Panc1 (cell line): ENCODE results near the gene ERN2. TPM values are rescaled to one million over a fixed set of nuclear protein-coding genes. Genes with fewer than 3 reads are reported as not detected.

Experiments
- ATAC-seq: fragments of 200-7000 bp; cut with Tn5 transposase; 2 replicates; pipeline ENCODE4 v1.9.1; 2020; ENCODE audit warnings: mild to moderate bottlenecking, moderate library complexity
- BruUV-seq: library from RNA; stranded (reverse); fragments of 400-500 nt; replicated peaks from 2 replicates; lab custom pipeline; 2021; lab: Mats Ljungman, UMichigan
- CTCF ChIA-PET: fragments of 300-600 bp; sonication (Branson Sonifier 250); formaldehyde crosslinking; loops from one replicate; lab custom pipeline; 2022; ENCODE audit warnings: antibody characterized with exemption; lab: Charles Lee
- POLR2A ChIA-PET: fragments of 300-600 bp; sonication (Branson Sonifier 250); formaldehyde crosslinking; loops from one replicate; lab custom pipeline; 2022; ENCODE audit warnings: antibody characterized with exemption; lab: Charles Lee
- DNase-seq: peaks from one replicate; pipeline ENCODE4 v3.0.0-alpha.2; 2010; ENCODE audit warnings: low read depth, low spot score
- H3K27ac ChIP-seq: 2 replicates; pipeline ENCODE4 v1.5.1; 2011; ENCODE audit warnings: mild to moderate bottlenecking, low read length, inconsistent platforms
- H3K27me3 ChIP-seq: fragments of 200-500 bp; sonication (Bioruptor generic); 2 replicates; pipeline ENCODE4 v1.6.0; 2014; ENCODE audit warnings: low read length, inconsistent platforms; ENCODE audit not compliant: control insufficient read depth, insufficient read depth
- H3K36me3 ChIP-seq: fragments of 200-500 bp; sonication (Bioruptor generic); 2 replicates; pipeline ENCODE4 v1.5.1; 2014; ENCODE audit warnings: inconsistent platforms, mild to moderate bottlenecking, low read length, moderate library complexity; ENCODE audit not compliant: control insufficient read depth, insufficient read depth
- H3K4me1 ChIP-seq: 2 replicates; pipeline ENCODE4 v1.5.1; 2011; ENCODE audit warnings: inconsistent platforms, mild to moderate bottlenecking, low read length, moderate library complexity; ENCODE audit not compliant: control insufficient read depth, insufficient read depth
- H3K4me3 ChIP-seq, 2 experiments: 2 replicates each; pipeline ENCODE4 v1.5.1; 2011 to 2012; ENCODE audit warnings: low read depth in 2 of 2, low read length in 2 of 2, mild to moderate bottlenecking in 2 of 2, inconsistent platforms in 1 of 2, moderate library complexity in 1 of 2
- H3K9me3 ChIP-seq: fragments of 200-500 bp; sonication (Bioruptor generic); 2 replicates; pipeline ENCODE4 v1.5.1; 2014; ENCODE audit warnings: low read depth, mild to moderate bottlenecking, inconsistent platforms, low read length, moderate library complexity; ENCODE audit not compliant: control insufficient read depth, insufficient read depth
- POLR2AphosphoS5 ChIP-seq: IDR thresholded peaks from 2 replicates; pipeline ENCODE4 v1.6.1; 2012; ENCODE audit warnings: mild to moderate bottlenecking, low read depth, low read length, moderate library complexity
- SIN3A ChIP-seq: IDR thresholded peaks from 2 replicates; pipeline ENCODE4 v1.6.1; 2012; ENCODE audit warnings: low read depth, mild to moderate bottlenecking, low read length, moderate library complexity, borderline replicate concordance; ENCODE audit not compliant: insufficient read depth
- TCF7L2 ChIP-seq: IDR thresholded peaks from 2 replicates; pipeline ENCODE4 v1.6.1; 2011; ENCODE audit warnings: mild to moderate bottlenecking, low read depth, low read length, inconsistent platforms
- in situ Hi-C: cut with HindIII; loops from 2 replicates; pipeline ENCODE4 v1.10.0; 2016; ENCODE audit warnings: low sequenced_read_pairs, low pct_unique_long_range_greater_than_20kb
- intact Hi-C: fragments of 100-400 bp; cut with micrococcal nuclease; formaldehyde crosslinking; loops from one replicate; pipeline ENCODE4 v1.10.0; 2022; ENCODE audit not compliant: unreplicated experiment
- total RNA-seq: library from RNA; stranded (reverse); gene quantifications from one replicate; pipeline ENCODE4 v1.2.1, GENCODE V29; 2021; ENCODE audit not compliant: unreplicated experiment
- TF ChIP-seq, protein P1 (sequence below): fragments of 450-650 bp; IDR thresholded peaks from 2 replicates; pipeline ENCODE4 v1.5.1; 2017; ENCODE audit warnings: mild to moderate bottlenecking
- TF ChIP-seq, protein P2 (sequence below), 2 experiments: IDR thresholded peaks; 2 replicates each; pipeline ENCODE4 v1.6.1; 2011 to 2012; ENCODE audit warnings: low read depth in 2 of 2, control low read depth in 1 of 2, low read length in 1 of 2, mild to moderate bottlenecking in 1 of 2, moderate library complexity in 1 of 2; ENCODE audit not compliant: insufficient read depth in 1 of 2

ERN2 gene
- total RNA-seq, 1 experiment from 2014 or later, result not detected

DNA sequence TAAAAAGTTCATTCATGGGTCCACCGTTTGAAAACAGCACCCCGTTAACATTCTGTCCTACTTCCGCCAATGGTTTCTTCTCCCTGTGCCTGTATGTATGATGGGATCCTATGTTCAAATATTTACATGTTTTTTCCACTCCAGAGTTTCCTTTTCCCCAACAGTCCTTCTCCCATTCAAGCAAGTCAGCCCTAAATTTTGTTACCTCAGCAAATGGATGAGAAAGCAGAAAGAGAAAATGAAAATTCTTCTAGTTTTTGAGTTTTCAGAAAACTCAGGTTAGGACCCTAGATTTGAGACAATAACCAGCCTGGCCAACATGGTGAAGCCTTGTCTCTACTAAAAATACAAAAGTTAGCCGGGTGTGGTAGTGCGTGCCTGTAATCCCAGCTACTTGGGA, 3.5 kb upstream of the ERN2 start:
- POLR2A ChIA-PET, result no interaction called here
- Histone ChIP-seq H3K9me3 (no peaks in the 10 kb centered on the region), H3K4me1 (no peaks in the 10 kb centered on the region), H3K27me3 (peaks cover 5% of the 10 kb centered on the region; the same call in 1 of the 2 replicates), H3K4me3 (no peak overlapping the region), H3K27ac (no peak overlapping the region), H3K36me3 (no peaks in the 10 kb centered on the region)
- no peak for ATAC-seq
- intact Hi-C loops (no loop called here), in situ Hi-C loops (no loop called here)
- CTCF ChIA-PET, result no interaction called here
- no peak for TF ChIP-seq POLR2AphosphoS5
- no peak for TF ChIP-seq SIN3A
- TF ChIP-seq, protein P1, sequence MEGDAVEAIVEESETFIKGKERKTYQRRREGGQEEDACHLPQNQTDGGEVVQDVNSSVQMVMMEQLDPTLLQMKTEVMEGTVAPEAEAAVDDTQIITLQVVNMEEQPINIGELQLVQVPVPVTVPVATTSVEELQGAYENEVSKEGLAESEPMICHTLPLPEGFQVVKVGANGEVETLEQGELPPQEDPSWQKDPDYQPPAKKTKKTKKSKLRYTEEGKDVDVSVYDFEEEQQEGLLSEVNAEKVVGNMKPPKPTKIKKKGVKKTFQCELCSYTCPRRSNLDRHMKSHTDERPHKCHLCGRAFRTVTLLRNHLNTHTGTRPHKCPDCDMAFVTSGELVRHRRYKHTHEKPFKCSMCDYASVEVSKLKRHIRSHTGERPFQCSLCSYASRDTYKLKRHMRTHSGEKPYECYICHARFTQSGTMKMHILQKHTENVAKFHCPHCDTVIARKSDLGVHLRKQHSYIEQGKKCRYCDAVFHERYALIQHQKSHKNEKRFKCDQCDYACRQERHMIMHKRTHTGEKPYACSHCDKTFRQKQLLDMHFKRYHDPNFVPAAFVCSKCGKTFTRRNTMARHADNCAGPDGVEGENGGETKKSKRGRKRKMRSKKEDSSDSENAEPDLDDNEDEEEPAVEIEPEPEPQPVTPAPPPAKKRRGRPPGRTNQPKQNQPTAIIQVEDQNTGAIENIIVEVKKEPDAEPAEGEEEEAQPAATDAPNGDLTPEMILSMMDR, result no peak
- TF ChIP-seq TCF7L2, result no peak
- TF ChIP-seq, protein P2, sequence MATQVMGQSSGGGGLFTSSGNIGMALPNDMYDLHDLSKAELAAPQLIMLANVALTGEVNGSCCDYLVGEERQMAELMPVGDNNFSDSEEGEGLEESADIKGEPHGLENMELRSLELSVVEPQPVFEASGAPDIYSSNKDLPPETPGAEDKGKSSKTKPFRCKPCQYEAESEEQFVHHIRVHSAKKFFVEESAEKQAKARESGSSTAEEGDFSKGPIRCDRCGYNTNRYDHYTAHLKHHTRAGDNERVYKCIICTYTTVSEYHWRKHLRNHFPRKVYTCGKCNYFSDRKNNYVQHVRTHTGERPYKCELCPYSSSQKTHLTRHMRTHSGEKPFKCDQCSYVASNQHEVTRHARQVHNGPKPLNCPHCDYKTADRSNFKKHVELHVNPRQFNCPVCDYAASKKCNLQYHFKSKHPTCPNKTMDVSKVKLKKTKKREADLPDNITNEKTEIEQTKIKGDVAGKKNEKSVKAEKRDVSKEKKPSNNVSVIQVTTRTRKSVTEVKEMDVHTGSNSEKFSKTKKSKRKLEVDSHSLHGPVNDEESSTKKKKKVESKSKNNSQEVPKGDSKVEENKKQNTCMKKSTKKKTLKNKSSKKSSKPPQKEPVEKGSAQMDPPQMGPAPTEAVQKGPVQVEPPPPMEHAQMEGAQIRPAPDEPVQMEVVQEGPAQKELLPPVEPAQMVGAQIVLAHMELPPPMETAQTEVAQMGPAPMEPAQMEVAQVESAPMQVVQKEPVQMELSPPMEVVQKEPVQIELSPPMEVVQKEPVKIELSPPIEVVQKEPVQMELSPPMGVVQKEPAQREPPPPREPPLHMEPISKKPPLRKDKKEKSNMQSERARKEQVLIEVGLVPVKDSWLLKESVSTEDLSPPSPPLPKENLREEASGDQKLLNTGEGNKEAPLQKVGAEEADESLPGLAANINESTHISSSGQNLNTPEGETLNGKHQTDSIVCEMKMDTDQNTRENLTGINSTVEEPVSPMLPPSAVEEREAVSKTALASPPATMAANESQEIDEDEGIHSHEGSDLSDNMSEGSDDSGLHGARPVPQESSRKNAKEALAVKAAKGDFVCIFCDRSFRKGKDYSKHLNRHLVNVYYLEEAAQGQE (IDR thresholded peaks at IDR 0.05; ENCODE audit: insufficient read depth in 1 of 2, low read depth in 2 of 2, low read length in 1 of 2), result no peak
- DNase-seq, result no peak
- BruUV-seq, result no TSS peak

- intact Hi-C loops, result no loop called here
- BruUV-seq, result no TSS peak
- Histone ChIP-seq H3K4me1 (no peaks in the 10 kb centered on the region), H3K36me3 (no peaks in the 10 kb centered on the region), H3K9me3 (peaks cover 4% of the 10 kb centered on the region; the same call in 1 of the 2 replicates), H3K4me3 (no peak overlapping the region), H3K27ac (no peak overlapping the region), H3K27me3 (peaks cover 5% of the 10 kb centered on the region; the same call in 1 of the 2 replicates)
- CTCF ChIA-PET, result no interaction called here
- POLR2A ChIA-PET, result no interaction called here
- DNase-seq, result no peak
- no peak for TF ChIP-seq SIN3A
- TF ChIP-seq, protein P1, result no peak
- no peak for TF ChIP-seq TCF7L2
- TF ChIP-seq, protein P2 (IDR thresholded peaks at IDR 0.05; ENCODE audit: insufficient read depth in 1 of 2, low read depth in 2 of 2, low read length in 1 of 2), result no peak
- no peak for TF ChIP-seq POLR2AphosphoS5
- in situ Hi-C loops, result no loop called here
- no peak for ATAC-seq
Measured at GRCh38 chr16:23711785-23712184, 1.2 kb downstream of the ERN2 start.
